HG03159 (cell line): ENCODE data around the gene SHPK.

Source experiments
- ATAC-seq: cut with Tn5 transposase; IDR thresholded peaks from one replicate; pipeline ENCODE4 v1.9.1; 2021; ENCODE audit warnings: mild to moderate bottlenecking, moderate library complexity; ENCODE audit not compliant: unreplicated experiment

SHPK gene, protein sequence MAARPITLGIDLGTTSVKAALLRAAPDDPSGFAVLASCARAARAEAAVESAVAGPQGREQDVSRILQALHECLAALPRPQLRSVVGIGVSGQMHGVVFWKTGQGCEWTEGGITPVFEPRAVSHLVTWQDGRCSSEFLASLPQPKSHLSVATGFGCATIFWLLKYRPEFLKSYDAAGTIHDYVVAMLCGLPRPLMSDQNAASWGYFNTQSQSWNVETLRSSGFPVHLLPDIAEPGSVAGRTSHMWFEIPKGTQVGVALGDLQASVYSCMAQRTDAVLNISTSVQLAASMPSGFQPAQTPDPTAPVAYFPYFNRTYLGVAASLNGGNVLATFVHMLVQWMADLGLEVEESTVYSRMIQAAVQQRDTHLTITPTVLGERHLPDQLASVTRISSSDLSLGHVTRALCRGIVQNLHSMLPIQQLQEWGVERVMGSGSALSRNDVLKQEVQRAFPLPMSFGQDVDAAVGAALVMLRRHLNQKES

GRCh38 chr17:3636154-3636907, at the start of gene SHPK, which contains the start of gene CTNS:
Gene SHPK (minus strand): TSS chr17:3636250. CDS start chr17:3636219, 31 bp downstream.
Gene CTNS (plus strand): TSS chr17:3636760. CDS start chr17:3640207, 3,447 bp downstream.
- ATAC-seq: peak; percentile 89

GRCh38 chr17:3685174-3685573, 49.1 kb upstream of the SHPK start:
- no peak for ATAC-seq

- no peak for ATAC-seq
These were observed 47.0 kb upstream of the SHPK start for GRCh38 chr17:3683054-3683511.

DNA sequence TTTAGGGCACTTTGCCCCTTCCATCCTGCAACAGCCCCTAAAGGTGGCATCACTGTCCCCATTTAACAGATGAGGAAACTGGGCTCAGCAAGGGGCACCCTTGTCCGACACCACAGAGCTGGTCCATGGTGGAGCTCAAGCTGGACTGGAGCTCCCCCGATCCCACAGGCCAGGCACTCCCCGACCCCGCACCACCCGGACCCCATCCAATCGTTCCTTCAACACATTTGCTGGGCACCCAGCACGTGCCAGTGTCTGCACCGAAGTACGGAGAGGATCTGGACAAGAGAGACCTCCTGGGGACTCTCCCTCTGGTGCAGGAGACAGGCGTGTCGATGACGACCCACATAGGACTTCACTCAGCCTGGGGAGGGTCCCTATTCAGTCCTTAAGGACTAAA, 46.0 kb upstream of the SHPK start:
- ATAC-seq: no peak

DNA sequence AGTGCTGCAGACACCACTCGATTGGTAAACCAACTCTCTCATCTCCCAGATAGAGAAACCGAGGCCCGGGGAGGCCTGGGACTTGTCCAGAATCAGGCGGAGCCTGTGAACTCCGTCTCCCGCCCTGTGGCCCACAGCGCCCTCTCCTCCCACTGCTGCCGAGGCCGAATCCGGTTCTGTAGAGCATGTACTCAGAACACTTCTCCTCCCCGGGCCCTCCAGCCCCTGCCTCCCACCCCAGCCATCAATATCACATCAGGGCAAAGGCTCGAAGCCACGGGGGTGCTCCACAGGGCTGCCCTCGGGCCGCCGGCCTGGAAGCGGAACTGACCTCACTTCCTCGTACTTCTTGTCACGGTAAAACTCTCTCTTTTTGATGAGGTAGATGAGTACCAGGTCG, 45.5 kb upstream of the SHPK start:
- no peak for ATAC-seq

DNA sequence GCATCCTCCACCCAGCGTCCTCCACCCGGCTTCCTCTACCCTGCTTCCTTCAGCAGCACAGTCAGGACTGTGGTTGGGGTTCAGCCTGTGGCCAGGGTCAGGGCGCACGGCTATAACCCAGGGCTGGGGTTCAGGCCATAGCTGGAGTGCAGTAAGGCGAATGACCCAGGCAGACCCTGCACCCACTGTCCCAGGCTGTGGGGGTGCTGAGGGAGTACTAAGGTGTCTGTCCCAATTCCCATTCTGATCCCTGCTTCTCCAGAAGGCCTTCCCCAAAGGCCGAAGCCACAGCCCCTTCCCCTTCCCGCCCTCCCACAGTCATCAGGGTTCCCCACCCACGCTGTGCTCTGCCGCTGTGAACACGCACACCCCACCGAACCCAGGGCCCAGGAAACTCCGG, 45.0 kb upstream of the SHPK start:
- no peak for ATAC-seq

GRCh38 chr17:3679531-3680126, 43.6 kb upstream of the SHPK start:
- ATAC-seq: no peak

DNA sequence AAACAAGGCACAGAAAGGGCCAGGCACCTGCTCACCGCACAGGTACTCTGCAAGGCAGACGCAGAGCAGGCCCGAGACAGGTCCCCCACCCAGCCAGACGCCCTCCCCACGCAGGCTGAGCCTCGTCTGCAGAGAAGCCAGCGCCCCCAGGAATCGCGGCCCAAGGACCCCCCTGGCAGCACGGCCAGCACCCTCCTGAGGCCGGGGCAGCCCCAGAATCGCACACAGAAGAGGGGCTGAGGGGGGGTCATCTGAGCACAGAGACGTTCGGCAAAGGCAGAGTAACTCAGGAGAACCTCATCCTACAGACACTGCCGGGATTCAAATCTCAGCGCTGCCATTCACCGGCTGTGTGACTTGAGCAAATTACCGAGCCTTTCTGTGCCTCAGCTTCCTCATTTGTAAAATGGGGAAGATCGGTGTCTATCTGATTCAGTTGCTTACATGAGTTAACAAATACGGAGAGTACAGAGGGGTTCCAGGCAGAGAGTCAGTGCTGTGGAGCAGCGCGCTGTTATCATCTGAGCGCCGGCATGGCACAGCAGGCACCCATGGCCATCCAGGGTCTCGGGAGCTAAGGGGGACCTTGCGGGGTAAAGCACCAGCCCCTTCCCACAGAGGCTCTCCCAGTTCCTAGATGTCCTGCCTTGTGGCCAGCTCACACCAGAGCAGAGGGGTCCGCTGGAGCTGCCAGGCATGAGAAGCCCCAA, 42.9 kb upstream of the SHPK start:
- no peak for ATAC-seq

DNA sequence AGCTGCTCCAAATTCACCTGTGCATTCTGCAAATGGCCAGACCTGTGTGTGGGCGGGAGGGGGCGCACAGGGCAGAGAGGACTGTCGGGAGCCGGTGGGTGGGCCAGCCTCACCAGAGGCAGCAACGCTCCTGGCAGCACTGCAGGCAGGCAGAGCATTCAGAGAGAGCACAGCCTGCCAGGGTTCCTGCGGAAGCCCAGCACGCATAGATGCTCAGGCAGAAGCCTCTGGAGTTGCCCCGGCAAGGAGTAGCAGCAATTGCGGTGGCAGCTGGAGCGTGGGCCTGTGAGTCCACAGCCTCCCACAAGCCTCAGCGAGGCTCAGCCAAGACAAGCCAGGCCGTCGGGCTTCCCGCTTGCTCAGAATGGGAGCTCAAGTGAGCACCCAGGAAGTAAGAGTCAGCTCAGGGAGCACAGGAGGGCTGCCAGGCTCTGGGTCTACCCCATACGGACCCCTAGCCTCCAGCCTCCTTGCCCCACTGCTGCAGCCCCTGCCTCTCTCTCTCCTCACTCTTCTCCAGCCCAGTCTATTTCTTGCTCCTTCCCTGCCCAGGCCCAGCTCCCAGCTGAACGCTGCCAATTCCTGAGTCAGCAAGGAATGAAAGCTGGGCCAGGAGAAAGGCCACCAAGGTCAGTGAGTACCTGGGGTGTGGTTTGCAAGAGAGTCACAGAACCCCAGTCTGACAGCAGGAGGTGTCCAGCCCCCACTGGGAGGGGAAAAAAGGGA, 42.2 kb upstream of the SHPK start:
- ATAC-seq: no peak

DNA sequence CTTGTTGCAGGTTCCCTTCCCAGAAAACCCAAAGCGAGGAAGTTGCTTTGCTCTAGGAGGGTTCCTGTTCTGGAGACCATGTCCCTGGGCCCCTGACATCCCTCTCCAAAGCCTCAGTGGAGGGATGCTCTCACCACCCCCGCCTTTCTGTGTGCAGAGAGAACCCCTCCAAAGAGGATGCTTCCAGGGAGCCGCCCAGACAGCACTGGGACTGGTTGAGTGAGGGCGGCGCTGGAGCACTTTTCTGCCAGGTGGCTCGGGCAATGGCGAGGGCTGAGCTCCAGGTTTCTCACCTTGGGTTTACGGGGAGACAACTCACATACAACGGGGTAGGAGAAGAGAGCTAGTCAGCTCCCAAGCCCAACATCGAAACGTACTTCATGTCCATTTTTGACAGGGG, 39.8 kb upstream of the SHPK start:
- ATAC-seq: no peak

DNA sequence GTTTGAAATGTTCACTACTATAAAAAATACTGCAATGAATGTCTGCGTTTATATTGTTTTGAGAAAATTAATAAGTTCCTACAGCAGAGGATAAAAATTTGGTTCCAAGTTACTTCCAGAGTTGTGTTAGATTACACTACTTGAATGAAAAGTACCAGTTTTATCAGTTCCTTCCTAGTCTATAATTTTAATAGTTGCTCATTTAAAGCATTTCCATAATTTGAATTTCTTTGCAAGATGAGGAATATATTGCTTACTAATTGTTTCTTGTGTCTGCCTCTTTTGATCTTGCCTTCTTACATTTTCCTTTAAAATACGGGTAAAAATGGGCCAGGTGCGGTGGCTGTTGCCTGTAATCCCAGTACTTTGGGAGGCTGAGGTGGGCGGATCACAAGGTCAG, 36.5 kb upstream of the SHPK start:
- ATAC-seq: no peak

DNA sequence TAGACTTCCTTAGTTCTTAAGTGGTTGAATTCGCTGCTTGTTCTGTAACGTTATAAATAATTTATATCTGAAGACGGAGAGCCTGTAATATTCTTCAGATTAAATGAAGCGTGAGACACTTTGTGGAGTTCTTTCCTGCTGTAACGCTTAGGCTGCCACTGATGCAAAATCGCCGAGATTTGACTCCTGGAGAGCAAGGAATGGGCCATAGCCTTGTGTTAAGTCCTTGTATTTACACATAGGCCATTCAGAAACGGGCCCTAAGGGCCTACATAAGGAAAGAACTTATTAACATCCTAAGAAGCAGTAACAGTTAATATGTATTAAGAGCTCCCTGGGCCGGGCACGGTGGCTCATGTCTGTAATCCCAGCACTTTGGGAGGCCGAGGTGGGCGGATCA, 33.5 kb upstream of the SHPK start:
- no peak for ATAC-seq

DNA sequence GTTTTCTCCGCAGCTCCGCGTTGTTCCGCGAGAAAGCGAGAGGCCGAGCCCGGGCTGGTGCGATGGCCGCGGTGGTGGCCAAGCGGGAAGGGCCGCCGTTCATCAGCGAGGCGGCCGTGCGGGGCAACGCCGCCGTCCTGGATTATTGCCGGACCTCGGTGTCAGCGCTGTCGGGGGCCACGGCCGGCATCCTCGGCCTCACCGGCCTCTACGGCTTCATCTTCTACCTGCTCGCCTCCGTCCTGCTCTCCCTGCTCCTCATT, 33.0 kb upstream of the SHPK start:
- ATAC-seq: no peak

GRCh38 chr17:3668279-3669084, 32.4 kb upstream of the SHPK start, which contains the start of the genes EMC6 and TAX1BP3:
Gene EMC6 (plus strand): TSS chr17:3668812. CDS start chr17:3669147, 335 bp downstream.
Gene TAX1BP3 (minus strand): TSS chr17:3668578. CDS start chr17:3668526, 52 bp downstream.
- peak; percentile 83 for ATAC-seq

DNA sequence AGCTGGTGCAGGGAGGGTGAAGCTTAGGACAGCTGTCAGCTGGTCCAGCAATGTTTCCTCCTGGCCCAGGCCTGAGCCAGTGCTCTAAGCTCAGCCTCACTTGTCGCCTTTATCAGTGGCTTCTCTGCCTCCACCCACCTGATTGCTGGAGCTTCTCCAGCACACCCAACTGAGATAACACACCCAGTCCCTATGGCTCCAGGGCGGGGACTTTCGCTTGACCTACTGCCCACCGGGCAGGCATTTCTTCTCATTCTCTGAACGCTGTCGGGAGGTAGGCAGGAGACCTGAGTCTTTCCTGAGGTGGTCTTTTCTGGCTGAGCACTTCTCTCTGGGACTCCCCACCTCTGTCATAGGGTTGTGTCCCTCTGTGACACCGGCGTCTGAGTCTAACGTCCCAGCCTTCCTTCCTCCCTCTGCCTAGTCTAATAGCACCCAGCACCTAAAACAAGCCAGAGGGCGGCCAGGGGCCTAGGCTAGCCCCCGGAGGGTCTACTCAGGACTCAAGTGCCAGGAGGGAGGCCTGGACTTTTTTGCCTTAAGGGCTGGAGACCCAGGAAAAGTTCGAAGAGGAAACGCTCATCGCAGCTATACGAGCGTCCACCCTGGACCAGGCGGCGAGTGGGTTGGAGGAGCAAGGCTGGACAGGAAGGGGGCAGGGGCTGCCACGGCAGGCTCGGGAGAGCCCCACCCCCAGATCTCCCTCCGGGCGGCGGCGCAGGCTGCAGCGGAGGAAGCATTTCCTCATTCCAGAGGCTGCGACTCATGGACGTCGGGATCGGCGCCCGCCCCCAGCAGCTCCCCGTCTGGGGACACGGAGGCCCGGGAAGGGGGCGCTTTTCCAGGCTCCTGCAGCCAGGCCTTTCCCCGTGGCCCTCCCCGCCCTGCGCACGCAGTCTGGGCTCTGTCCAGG, 31.6 kb upstream of the SHPK start:
- no peak for ATAC-seq

DNA sequence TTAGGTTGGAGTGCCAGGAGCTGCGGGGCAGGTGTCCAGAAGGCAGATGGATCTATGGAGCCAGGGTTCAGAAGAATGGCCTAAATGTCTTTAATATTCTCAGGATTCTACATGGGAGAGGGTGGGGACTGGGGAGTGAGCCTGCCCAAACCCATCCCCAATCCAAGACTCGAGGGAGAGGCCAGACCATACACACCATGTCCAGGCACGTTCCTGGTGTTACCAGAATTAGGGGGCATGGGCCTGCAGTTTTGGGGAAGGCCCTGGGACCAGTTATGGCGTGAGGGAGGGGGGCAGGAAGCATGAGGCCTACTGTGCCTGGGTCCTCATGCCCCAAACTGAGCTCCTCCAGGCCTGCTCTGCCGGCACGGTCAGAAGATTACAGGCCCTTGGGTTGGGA, 30.5 kb upstream of the SHPK start:
- ATAC-seq: no peak

DNA sequence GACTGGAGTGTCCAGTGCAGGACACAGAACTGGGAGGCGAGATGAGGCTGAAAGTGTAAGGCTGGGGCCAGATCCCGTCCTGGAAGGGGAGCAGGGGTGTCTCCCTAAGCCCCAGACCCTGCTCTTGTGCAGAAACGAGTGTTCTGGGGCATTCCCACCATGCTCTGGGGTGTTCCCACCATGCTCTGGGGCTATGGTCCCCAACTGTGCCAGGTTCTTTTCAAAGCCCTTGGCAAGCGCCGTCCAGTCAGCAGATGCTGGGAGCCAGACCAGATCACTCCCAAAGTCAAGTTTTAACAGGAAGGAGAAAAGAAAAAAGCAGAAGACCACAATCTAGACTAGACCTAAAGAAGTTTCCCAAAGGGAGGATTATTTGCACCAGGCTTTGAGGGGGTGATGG, 29.8 kb upstream of the SHPK start:
- no peak for ATAC-seq
